IMR-90 (cell line): ENCODE data around the gene FRK. TPM values are rescaled to one million over a fixed set of nuclear protein-coding genes. Genes with fewer than 3 reads are reported as not detected.
A peak's percentile ranks its signal among the peaks of the same experiment; 100 is the strongest.

Source experiments
- ATAC-seq: fragments of 200-7000 bp; cut with Tn5 transposase; 2 replicates; pipeline ENCODE4 v1.9.1; 2020; ENCODE audit warnings: low read depth, mild to moderate bottlenecking, moderate library complexity
- BruUV-seq: library from RNA; stranded (reverse); fragments of 400-500 nt; replicated peaks from 2 replicates; lab custom pipeline; 2021; lab: Mats Ljungman, UMichigan
- CTCF ChIA-PET: fragments of 300-600 bp; formaldehyde crosslinking; extraction: SDS; loops from one replicate; lab custom pipeline; 2021; ENCODE audit warnings: antibody characterized with exemption; lab: Yijun Ruan, JAX
- POLR2A ChIA-PET: fragments of 300-600 bp; sonication (Branson Sonifier 250); formaldehyde crosslinking; loops from one replicate; lab custom pipeline; 2022; ENCODE audit warnings: antibody characterized with exemption; ENCODE audit not compliant: unreplicated experiment; lab: Charles Lee
- DNase-seq: peaks from one replicate; pipeline ENCODE4 v3.0.0; 2013
- H2AFZ ChIP-seq: replicated peaks from 2 replicates; pipeline ENCODE3; 2013; ENCODE audit warnings: low read length, mild to moderate bottlenecking; ENCODE audit not compliant: poor library complexity
- H2AK5ac ChIP-seq: 2 replicates; pipeline ENCODE4 v1.6.1; 2013; ENCODE audit warnings: low read depth, low read length, inconsistent platforms
- H2AK9ac ChIP-seq: replicated peaks from 2 replicates; pipeline ENCODE3; 2013; ENCODE audit warnings: mild to moderate bottlenecking, low read depth, low read length, moderate library complexity; ENCODE audit not compliant: poor library complexity
- H2BK120ac ChIP-seq: 2 replicates; pipeline ENCODE4 v1.6.1; 2013; ENCODE audit warnings: low read depth, low read length, inconsistent platforms
- H2BK15ac ChIP-seq: 3 replicates; pipeline ENCODE4 v1.6.1; 2013; ENCODE audit warnings: low read depth, low read length, inconsistent platforms
- H2BK20ac ChIP-seq: 2 replicates; pipeline ENCODE4 v1.6.1; 2013; ENCODE audit warnings: low read depth, mild to moderate bottlenecking, inconsistent platforms, low read length, moderate library complexity
- H2BK5ac ChIP-seq: 2 replicates; pipeline ENCODE4 v1.6.1; 2013; ENCODE audit warnings: mild to moderate bottlenecking, low read depth, low read length, inconsistent platforms; ENCODE audit not compliant: poor library complexity, severe bottlenecking
- H3K14ac ChIP-seq: replicated peaks from 2 replicates; pipeline ENCODE4 v1.6.1; 2013; ENCODE audit warnings: low read depth, low read length, inconsistent platforms
- H3K18ac ChIP-seq: 2 replicates; pipeline ENCODE4 v1.6.1; 2013; ENCODE audit warnings: low read depth, low read length, control low read depth
- H3K23ac ChIP-seq: 2 replicates; pipeline ENCODE4 v1.6.1; 2013; ENCODE audit warnings: low read depth, low read length, inconsistent platforms
- H3K27ac ChIP-seq: 2 replicates; pipeline ENCODE4 v1.5.1; 2013; ENCODE audit warnings: mild to moderate bottlenecking, control low read depth, low read length; ENCODE audit not compliant: insufficient read depth
- H3K27me3 ChIP-seq: 2 replicates; pipeline ENCODE4 v1.6.1; 2013; ENCODE audit warnings: low read length; ENCODE audit not compliant: control insufficient read depth, insufficient read depth
- H3K36me3 ChIP-seq: 2 replicates; pipeline ENCODE4 v1.6.1; 2013; ENCODE audit warnings: low read length, mixed read lengths; ENCODE audit not compliant: control insufficient read depth, insufficient read depth
- H3K4ac ChIP-seq: 2 replicates; pipeline ENCODE4 v1.6.1; 2013; ENCODE audit warnings: low read depth, low read length, inconsistent platforms
- H3K4me1 ChIP-seq: 2 replicates; pipeline ENCODE4 v1.6.1; 2013; ENCODE audit warnings: low read length, mixed read lengths; ENCODE audit not compliant: control insufficient read depth, insufficient read depth
- H3K4me2 ChIP-seq: 2 replicates; pipeline ENCODE4 v1.6.1; 2013; ENCODE audit warnings: low read depth, mild to moderate bottlenecking, control low read depth, low read length, moderate library complexity
- H3K4me3 ChIP-seq: 2 replicates; pipeline ENCODE4 v1.5.1; 2013; ENCODE audit warnings: low read depth, mild to moderate bottlenecking, control low read depth, low read length, moderate library complexity; ENCODE audit not compliant: insufficient read depth
- H3K56ac ChIP-seq: 2 replicates; pipeline ENCODE4 v1.6.1; 2013; ENCODE audit warnings: low read length, inconsistent platforms; ENCODE audit not compliant: insufficient read depth; ENCODE audit errors: extremely low read depth
- H3K79me1 ChIP-seq, 2 experiments: 2 replicates each; pipeline ENCODE4 v1.6.1; 2013; ENCODE audit warnings: low read length in 2 of 2, inconsistent platforms in 1 of 2, low read depth in 1 of 2
- H3K9ac ChIP-seq: 2 replicates; pipeline ENCODE4 v1.6.1; 2013; ENCODE audit warnings: low read depth, low read length, control low read depth
- H3K9me1 ChIP-seq: 2 replicates; pipeline ENCODE4 v1.6.1; 2013; ENCODE audit warnings: low read length, inconsistent platforms; ENCODE audit not compliant: insufficient read depth
- H3K9me3 ChIP-seq: 2 replicates; pipeline ENCODE4 v1.6.1; 2013; ENCODE audit warnings: low read length; ENCODE audit not compliant: control insufficient read depth, insufficient read depth
- H4K20me1 ChIP-seq: 2 replicates; pipeline ENCODE4 v1.6.1; 2013; ENCODE audit warnings: low read length, inconsistent platforms; ENCODE audit not compliant: insufficient read depth
- H4K5ac ChIP-seq: 2 replicates; pipeline ENCODE4 v1.6.1; 2013; ENCODE audit warnings: mild to moderate bottlenecking, low read depth, low read length, control low read depth
- H4K8ac ChIP-seq, 2 experiments: 2 replicates each; pipeline ENCODE4 v1.6.1; 2013; ENCODE audit warnings: low read depth in 2 of 2, low read length in 2 of 2, control low read depth in 1 of 2, inconsistent platforms in 1 of 2
- H4K91ac ChIP-seq: 2 replicates; pipeline ENCODE4 v1.6.1; 2013; ENCODE audit warnings: low read depth, low read length, inconsistent platforms; ENCODE audit not compliant: insufficient read depth
- BHLHE40 ChIP-seq: fragments of 150-350 bp; IDR thresholded peaks from 2 replicates; pipeline ENCODE4 v1.6.1; 2016; ENCODE audit warnings: mild to moderate bottlenecking, low read depth, low read length
- CEBPB ChIP-seq: IDR thresholded peaks from 2 replicates; pipeline ENCODE4 v1.6.1; 2012; ENCODE audit warnings: low read depth, low read length, improper control_type of control experiment
- FOS ChIP-seq: fragments of 150-350 bp; IDR thresholded peaks from 2 replicates; pipeline ENCODE4 v1.6.1; 2016; ENCODE audit warnings: low read depth, low read length
- MAFK ChIP-seq: IDR thresholded peaks from 2 replicates; pipeline ENCODE4 v1.6.1; 2012; ENCODE audit warnings: low read depth, low read length, improper control_type of control experiment
- MAZ ChIP-seq: IDR thresholded peaks from 2 replicates; pipeline ENCODE4 v1.6.1; 2012; ENCODE audit warnings: low read depth, mild to moderate bottlenecking, low read length, improper control_type of control experiment, moderate library complexity, borderline replicate concordance
- NFE2L2 ChIP-seq: fragments of 150-350 bp; IDR thresholded peaks from 2 replicates; pipeline ENCODE4 v1.6.1; 2016; ENCODE audit warnings: low read depth, mild to moderate bottlenecking, low read length
- POLR2A ChIP-seq: IDR thresholded peaks from 2 replicates; pipeline ENCODE4 v1.6.1; 2012; ENCODE audit warnings: mild to moderate bottlenecking, low read depth, low read length
- RAD21 ChIP-seq: IDR thresholded peaks from 2 replicates; pipeline ENCODE4 v1.6.1; 2012; ENCODE audit warnings: low read length, improper control_type of control experiment
- RFX5 ChIP-seq: IDR thresholded peaks from 2 replicates; pipeline ENCODE4 v1.8.0; 2012; ENCODE audit warnings: low read depth, mild to moderate bottlenecking, low read length, moderate library complexity
- SMC3 ChIP-seq: fragments of 150-350 bp; IDR thresholded peaks from 2 replicates; pipeline ENCODE4 v1.6.1; 2016; ENCODE audit warnings: low read depth, mild to moderate bottlenecking, antibody characterized with exemption, low read length, moderate library complexity
- USF2 ChIP-seq: fragments of 150-350 bp; IDR thresholded peaks from 2 replicates; pipeline ENCODE4 v1.6.1; 2017; ENCODE audit warnings: mild to moderate bottlenecking, antibody characterized with exemption, low read length, low read depth
- WGBS, 2 experiments: methylation state at CpG; one replicate each; pipeline versions ENCODE4 v1.1.5 to v1.1.7; 2013; ENCODE audit warnings: missing lambda C conversion rate in 2 of 2; ENCODE audit not compliant: insufficient read length in 1 of 2; ENCODE audit errors: extremely low coverage in 2 of 2; 5-methylcytosine and 5-hydroxymethylcytosine counted together
- dilution Hi-C: fragments of 300-500 bp; cut with HindIII; formaldehyde crosslinking; loops from one replicate; pipeline ENCODE4 v1.14.3; 2018; ENCODE audit warnings: low sequenced_read_pairs; ENCODE audit not compliant: unreplicated experiment
- in situ Hi-C: fragments of 300-500 bp; cut with MboI; formaldehyde crosslinking; loops from 3 replicates; pipeline ENCODE4 v1.14.3; 2019; ENCODE audit warnings: low sequenced_read_pairs, inconsistent platforms, mixed read lengths
- intact Hi-C: fragments of 100-400 bp; cut with micrococcal nuclease; formaldehyde crosslinking; loops from 2 replicates; pipeline ENCODE4 v1.10.0; 2022
- polyA plus RNA-seq, 3 experiments: library from polyadenylated mRNA; depleted of rRNA; stranded (reverse); fragments of >200 nt; gene quantifications; 2 replicates each; pipeline ENCODE4 v1.2.3, GENCODE V29; 2012; ENCODE audit warnings: low replicate concordance in 1 of 3
- total RNA-seq: library from RNA; depleted of rRNA; stranded (reverse); fragments of >200 nt; gene quantifications from 2 replicates; pipeline ENCODE4 v1.2.3, GENCODE V29; 2012

Gene FRK
- total and polyA plus RNA-seq, 2 of the 4 experiments (the other 2 are of a cell fraction): under 0.01 to 0.02 TPM

DNA sequence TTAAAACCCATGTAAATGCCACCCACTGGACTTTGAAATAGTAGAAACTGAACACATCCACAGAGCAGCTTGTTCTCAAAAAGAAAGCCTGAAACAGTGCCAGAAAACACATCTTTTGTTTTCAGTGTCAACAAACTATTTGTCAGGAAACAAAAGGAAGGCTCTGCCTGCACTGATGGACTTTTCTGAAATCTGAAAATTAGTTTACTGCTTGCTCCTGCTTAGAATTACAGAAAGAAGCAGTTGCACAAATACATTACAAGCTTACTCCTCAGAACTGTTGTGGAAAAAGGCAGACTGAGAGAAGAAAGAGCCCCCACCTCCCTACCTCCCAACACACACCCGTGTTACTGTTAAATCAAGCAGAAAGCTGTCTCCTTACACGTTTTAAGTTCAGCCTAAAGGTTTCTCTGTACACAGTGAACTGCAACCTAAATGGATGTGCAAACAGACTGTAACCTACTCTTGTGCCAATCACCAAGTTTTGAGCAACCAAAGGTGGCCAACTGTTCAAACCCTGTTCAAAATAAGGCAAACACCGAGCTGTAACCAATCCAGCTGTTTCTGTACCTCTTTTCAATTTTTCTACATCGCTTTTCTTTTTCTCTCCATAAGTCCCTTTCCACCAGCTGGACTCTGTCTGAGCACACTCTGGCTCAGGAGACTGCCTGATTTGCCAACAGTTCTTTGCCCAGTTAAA, 43.7 kb downstream of the FRK start:
- TF ChIP-seq RFX5: no peak
- no peak for TF ChIP-seq CEBPB
- TF ChIP-seq MAZ: no peak
- no peak for TF ChIP-seq NFE2L2
- no peak for TF ChIP-seq POLR2A
- TF ChIP-seq SMC3: no peak
- TF ChIP-seq FOS: no peak
- TF ChIP-seq MAFK: no peak
- TF ChIP-seq BHLHE40: no peak
- TF ChIP-seq USF2: no peak
- no peak for TF ChIP-seq RAD21
- H3K23ac ChIP-seq: peak overlapping the region; percentile 20; the same call in 1 of the 2 replicates
- no peaks in the 10 kb centered on the region for H3K9me1 ChIP-seq
- POLR2A ChIA-PET: no interaction called here
- no TSS peak for BruUV-seq
- no peaks in the 10 kb centered on the region for H3K79me1 ChIP-seq
- ATAC-seq (peak; percentile 60), DNase-seq (peak; percentile 55)
- dilution Hi-C loops: no loop called here
- peak overlapping the region; percentile 74 for H2BK5ac ChIP-seq
- peak overlapping the region; percentile 59; the same call in 1 of the 2 replicates for H2BK20ac ChIP-seq
- peak overlapping the region; percentile 76 for H4K5ac ChIP-seq
- 0% methylated on average over 1 of the region's 4 CpGs; no CpG with 5 or more reads in 1 of the 2 experiments for WGBS, 2 experiments
- 0 out of 3 replicates have a peak overlapping the region, but pooled peaks have one; percentile 18 for H2BK15ac ChIP-seq
- no peaks in the 10 kb centered on the region for H3K27me3 ChIP-seq
- H3K4me1 ChIP-seq: peaks cover 7% of the 10 kb centered on the region
- peak overlapping the region in 1 of 2 experiments; percentile 75; a peak in 2 of 4 replicates for H4K8ac ChIP-seq
- peak overlapping the region; percentile 42 for H3K4me2 ChIP-seq
- no peak overlapping the region for H3K56ac ChIP-seq
- no peaks in the 10 kb centered on the region for H3K36me3 ChIP-seq
- intact Hi-C loops: loop anchor here (10.0 kb wide), 2 partner anchors 188 to 402 kb away; no protein-coding TSS in a partner anchor
- H4K91ac ChIP-seq: peak overlapping the region; percentile 12; the same call in 1 of the 2 replicates
- H4K20me1 ChIP-seq: no peaks in the 10 kb centered on the region
- no peaks in the 10 kb centered on the region for H3K9me3 ChIP-seq
- CTCF ChIA-PET: interaction anchor here (0.6 to 1.6 kb wide), 4 partner anchors 38 to 79 kb away, joined by 3 read pairs; no protein-coding TSS in a partner anchor
- H3K9ac ChIP-seq: no peak overlapping the region
- H2AK5ac ChIP-seq: no peak overlapping the region
- peak overlapping the region; percentile 54 for H2BK120ac ChIP-seq
- H2AFZ ChIP-seq: no peak overlapping the region
- in situ Hi-C loops: no loop called here
- peak overlapping the region; percentile 46; the same call in 1 of the 2 replicates for H3K14ac ChIP-seq
- H3K4me3 ChIP-seq: no peak overlapping the region
- peak overlapping the region; percentile 74; the same call in 1 of the 2 replicates for H3K27ac ChIP-seq
- H3K18ac ChIP-seq: peak overlapping the region; percentile 48
- no peak overlapping the region for H2AK9ac ChIP-seq
- H3K4ac ChIP-seq: peak overlapping the region; percentile 36; the same call in 1 of the 2 replicates
